SK-N-MC (cell line): ENCODE data around the gene OTUD5.

Experiments
- EZH2 ChIP-seq: fragments of 200-600 bp; sonication (generic); IDR thresholded peaks from one replicate; pipeline ENCODE4 v1.6.1; 2017; ENCODE audit warnings: antibody characterized with exemption
- FOXP2 ChIP-seq: optimal IDR thresholded peaks from 2 replicates; pipeline ENCODE3; 2011; ENCODE audit warnings: mild to moderate bottlenecking, moderate library complexity; ENCODE audit not compliant: insufficient read depth; ENCODE audit errors: extremely low read length, control extremely low read depth
- POLR2AphosphoS5 ChIP-seq: IDR thresholded peaks from 2 replicates; pipeline ENCODE4 v1.6.1; 2012; ENCODE audit warnings: mild to moderate bottlenecking, low read depth, low read length, borderline replicate concordance

DNA sequence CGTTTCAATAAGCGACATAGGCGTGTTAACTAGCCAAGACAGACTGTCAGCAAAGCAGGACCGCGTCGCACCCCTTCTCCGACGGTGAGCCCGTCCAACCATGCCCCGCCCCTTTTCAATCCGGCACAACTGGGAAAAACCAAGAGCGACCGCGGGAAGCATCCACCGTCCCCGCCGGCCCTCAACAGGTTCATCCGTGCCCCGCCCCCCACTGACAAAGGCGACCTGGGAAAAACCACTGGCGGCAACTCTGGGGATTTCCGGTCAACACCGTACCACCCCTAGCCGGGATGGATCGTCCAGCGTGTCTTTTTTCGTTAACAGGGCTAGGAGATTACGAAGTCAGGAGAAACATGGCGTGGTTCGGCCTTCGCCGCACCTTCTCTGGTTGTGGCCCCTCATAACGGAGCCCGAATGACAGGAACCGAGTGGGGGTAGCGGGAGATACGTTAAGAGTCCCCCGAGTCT is 60.2 kb downstream of the OTUD5 start:
- TF ChIP-seq EZH2 (no peak), POLR2AphosphoS5 (no peak), FOXP2 (no peak)
